T-helper 1 cell treated with Interleukin-12 subunit alpha and Interleukin-12 subunit beta and Interleukin-4 antibody, amounts not matched to agents 30 ng/mL and 1 ng/mL, for 36 hours (primary cell): ENCODE results near the gene ANKRD39. TPM values are rescaled to one million over a fixed set of nuclear protein-coding genes. Genes with fewer than 3 reads are reported as not detected.
"Not testable (repeated sequence)": the region's sequence is repeated elsewhere in the genome, so short reads cannot be mapped to it uniquely, and the experiment has no call there.

Experiments
- intact Hi-C: fragments of 100-400 bp; cut with micrococcal nuclease; formaldehyde crosslinking; loops from one replicate; pipeline ENCODE4 v1.15.1; 2024
- total RNA-seq: library from RNA; stranded (reverse); gene quantifications from 2 replicates; pipeline ENCODE4 v1.2.3, GENCODE V29; 2022

Gene ANKRD39
- total RNA-seq = 39.1 and 39.2 TPM in 2 replicates

- intact Hi-C loops = loop anchor here (1.0 to 5.0 kb wide), 12 partner anchors 10 to 593 kb away; partner anchors contain the start of genes ARID5A, CNNM3, KANSL3 and LMAN2L
Observed at GRCh38 chr2:96857667-96858372, at the start of gene ANKRD39. ANKRD39 (minus strand) TSS chr2:96858016; CDS start chr2:96857987, 29 bp downstream.

- intact Hi-C loops = no loop called here
Observed at GRCh38 chr2:96906729-96907114, 48.9 kb upstream of the ANKRD39 start.

GRCh38 chr2:96903815-96904214 lies 46.0 kb upstream of the ANKRD39 start:
- intact Hi-C loops = no loop called here

- intact Hi-C loops = no loop called here
Observed at GRCh38 chr2:96903318-96903717, 45.5 kb upstream of the ANKRD39 start.

GRCh38 chr2:96900237-96900636 lies 42.4 kb upstream of the ANKRD39 start:
- intact Hi-C loops = no loop called here

GRCh38 chr2:96899413-96899741 lies 41.6 kb upstream of the ANKRD39 start:
- intact Hi-C loops = no loop called here

- intact Hi-C loops = no loop called here
Observed at GRCh38 chr2:96898641-96899412, 41.0 kb upstream of the ANKRD39 start.

GRCh38 chr2:96898135-96898505 lies 40.3 kb upstream of the ANKRD39 start:
- intact Hi-C loops = no loop called here

- intact Hi-C loops = no loop called here
Observed at GRCh38 chr2:96897491-96898134, 39.8 kb upstream of the ANKRD39 start.

- intact Hi-C loops = no loop called here
Observed at GRCh38 chr2:96895746-96896651, 38.2 kb upstream of the ANKRD39 start.

GRCh38 chr2:96895032-96895745 lies 37.4 kb upstream of the ANKRD39 start:
- intact Hi-C loops = no loop called here

GRCh38 chr2:96894151-96894531 lies 36.3 kb upstream of the ANKRD39 start:
- intact Hi-C loops = no loop called here

GRCh38 chr2:96893289-96894150 lies 35.7 kb upstream of the ANKRD39 start:
- intact Hi-C loops = no loop called here

GRCh38 chr2:96891591-96892333 lies 33.9 kb upstream of the ANKRD39 start:
- intact Hi-C loops = no loop called here

GRCh38 chr2:96890726-96891385 lies 33.0 kb upstream of the ANKRD39 start:
- intact Hi-C loops = no loop called here

- intact Hi-C loops = no loop called here
Observed at GRCh38 chr2:96890252-96890651, 32.4 kb upstream of the ANKRD39 start.

GRCh38 chr2:96889502-96889901 lies 31.7 kb upstream of the ANKRD39 start:
- intact Hi-C loops = not testable (repeated sequence)
